ENCODE measurements around the gene IGF1. TPM values are rescaled to one million over a fixed set of nuclear protein-coding genes. Genes with fewer than 3 reads are reported as not detected.

The IGF1 gene
- total and polyA plus RNA-seq, 4 experiments from 2014 or later, result not detected

DNA sequence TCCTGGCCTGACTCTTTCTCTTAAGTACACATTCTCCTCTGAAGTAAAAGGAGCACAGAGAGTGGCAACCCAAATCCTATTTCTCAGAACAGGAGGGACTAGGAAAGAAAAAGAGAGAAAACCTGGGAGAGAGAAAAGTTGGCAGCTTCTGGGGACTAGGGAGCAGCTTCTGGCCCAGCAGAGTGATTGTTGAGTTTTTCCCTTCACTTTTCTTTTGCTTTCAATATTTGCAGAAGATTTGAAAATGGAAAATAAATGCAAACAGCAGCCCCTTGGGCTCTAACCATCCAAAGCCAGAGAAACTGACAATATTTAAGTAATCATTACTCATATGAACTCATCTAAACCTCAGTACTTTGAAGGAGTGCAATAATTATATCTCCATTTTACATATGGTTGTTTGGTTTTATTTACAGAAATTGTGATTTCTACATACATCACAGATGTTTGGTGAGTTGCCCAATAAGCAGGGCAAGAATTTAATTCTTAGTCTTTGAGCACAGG, 28.8 kb upstream of the IGF1 start:
- POLR2A ChIA-PET (ENCODE audit: partially characterized antibody), result no interaction called here
- Histone ChIP-seq H3K4me1 (ENCODE audit: insufficient read depth, low read length) (no peaks in the 10 kb centered on the region), H3K27me3 (ENCODE audit: insufficient read depth, low read length) (no peaks in the 10 kb centered on the region), H3K27ac (ENCODE audit: low read depth, low read length) (no peak overlapping the region), H3K36me3 (ENCODE audit: insufficient read depth, low read length) (no peaks in the 10 kb centered on the region), H3K4me3 (ENCODE audit: low read length in 2 of 2) (no peak overlapping the region), H3K9me3 (ENCODE audit: control insufficient read depth in 1 of 2, low read length in 2 of 2) (no peaks in the 10 kb centered on the region)
- H3K27me3 Mint-ChIP-seq, result peaks cover 0 to 2% of the 10 kb centered on the region in 2 donors
- no peaks in the 10 kb centered on the region for H3K4me1 Mint-ChIP-seq
- no peak overlapping the region for H3K27ac Mint-ChIP-seq
- no peak overlapping the region for H3K4me3 Mint-ChIP-seq
- peaks cover 0 to 6% (median 0%) of the 10 kb centered on the region in 8 donors for H3K9me3 Mint-ChIP-seq
- H3K36me3 Mint-ChIP-seq, result no peaks in the 10 kb centered on the region
- DNase-seq, result no peak
- intact Hi-C loops (cut with micrococcal nuclease), result no loop called here
- CTCF ChIA-PET (ENCODE audit: partially characterized antibody), result interaction anchor here (1.1 kb wide), 1 partner anchor 24 kb away, joined by 3 read pairs; no protein-coding TSS in a partner anchor

DNA sequence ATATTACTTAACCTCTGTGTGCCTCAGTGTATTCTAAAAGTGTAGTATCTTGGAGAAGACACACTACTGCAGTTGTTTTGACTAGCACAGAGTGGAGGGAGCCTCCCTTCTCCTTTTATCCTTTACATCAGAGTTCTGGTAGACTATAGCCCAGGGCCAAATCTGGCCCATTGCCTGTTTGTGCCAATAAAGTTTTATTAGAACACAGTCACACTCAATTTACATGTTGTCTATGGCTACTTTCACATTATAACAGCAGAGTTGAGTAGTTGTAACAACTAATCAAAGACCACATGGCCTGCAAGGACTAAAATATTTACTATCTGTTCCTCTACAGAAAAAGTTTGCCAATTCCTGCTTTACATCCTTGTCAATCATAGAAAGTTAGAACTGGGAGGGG, 27.7 kb upstream of the IGF1 start:
- Histone ChIP-seq H3K27ac (ENCODE audit: low read depth, low read length) (no peak overlapping the region), H3K4me3 (ENCODE audit: low read length in 2 of 2) (no peak overlapping the region), H3K27me3 (ENCODE audit: insufficient read depth, low read length) (no peaks in the 10 kb centered on the region), H3K4me1 (ENCODE audit: insufficient read depth, low read length) (no peaks in the 10 kb centered on the region), H3K9me3 (ENCODE audit: control insufficient read depth in 1 of 2, low read length in 2 of 2) (no peaks in the 10 kb centered on the region), H3K36me3 (ENCODE audit: insufficient read depth, low read length) (no peaks in the 10 kb centered on the region)
- Mint-ChIP-seq H3K9me3 (peaks cover 0 to 6% (median 0%) of the 10 kb centered on the region in 8 donors), H3K36me3 (no peaks in the 10 kb centered on the region), H3K27me3 (peaks cover 0 to 2% of the 10 kb centered on the region in 2 donors), H3K4me1 (no peaks in the 10 kb centered on the region), H3K27ac (no peak overlapping the region), H3K4me3 (no peak overlapping the region)
- intact Hi-C loops (cut with micrococcal nuclease), result no loop called here
- CTCF ChIA-PET (ENCODE audit: partially characterized antibody), result no interaction called here
- DNase-seq, result no peak
- POLR2A ChIA-PET (ENCODE audit: partially characterized antibody), result no interaction called here

DNA sequence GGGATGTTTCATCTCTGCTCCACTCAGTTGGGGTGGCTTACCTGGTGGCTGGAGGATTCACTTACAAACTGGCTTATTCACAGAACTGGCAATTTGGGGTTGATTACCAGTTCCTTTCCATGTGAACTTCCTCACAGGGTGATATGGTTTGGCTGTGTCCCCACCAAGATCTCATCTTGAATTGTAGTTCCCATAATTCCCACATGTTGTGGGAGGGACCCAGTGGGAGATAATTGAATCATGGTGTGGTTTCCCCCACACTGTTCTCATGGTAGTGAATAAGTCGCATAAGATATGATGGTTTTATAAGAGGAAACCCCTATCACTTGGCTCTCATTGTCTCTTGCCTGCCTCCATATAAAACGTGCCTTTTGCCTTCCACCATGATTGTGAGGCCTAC, 26.9 kb upstream of the IGF1 start:
- intact Hi-C loops (cut with micrococcal nuclease), result no loop called here
- H3K27ac ChIP-seq (ENCODE audit: low read depth, low read length), result no peak overlapping the region
- no peaks in the 10 kb centered on the region for H3K36me3 ChIP-seq (ENCODE audit: insufficient read depth, low read length)
- no peak overlapping the region for H3K4me3 ChIP-seq (ENCODE audit: low read length in 2 of 2)
- ChIA-PET CTCF (ENCODE audit: partially characterized antibody) (no interaction called here), POLR2A (ENCODE audit: partially characterized antibody) (no interaction called here)
- no peak overlapping the region for H3K4me3 Mint-ChIP-seq
- H3K27me3 ChIP-seq (ENCODE audit: insufficient read depth, low read length), result no peaks in the 10 kb centered on the region
- H3K27me3 Mint-ChIP-seq, result peaks cover 0 to 2% of the 10 kb centered on the region in 2 donors
- H3K4me1 Mint-ChIP-seq, result no peaks in the 10 kb centered on the region
- H3K9me3 Mint-ChIP-seq, result peaks cover 0 to 6% (median 0%) of the 10 kb centered on the region in 8 donors
- H3K4me1 ChIP-seq (ENCODE audit: insufficient read depth, low read length), result no peaks in the 10 kb centered on the region
- no peak for DNase-seq
- H3K27ac Mint-ChIP-seq, result no peak overlapping the region
- no peaks in the 10 kb centered on the region for H3K9me3 ChIP-seq (ENCODE audit: control insufficient read depth in 1 of 2, low read length in 2 of 2)
- no peaks in the 10 kb centered on the region for H3K36me3 Mint-ChIP-seq

DNA sequence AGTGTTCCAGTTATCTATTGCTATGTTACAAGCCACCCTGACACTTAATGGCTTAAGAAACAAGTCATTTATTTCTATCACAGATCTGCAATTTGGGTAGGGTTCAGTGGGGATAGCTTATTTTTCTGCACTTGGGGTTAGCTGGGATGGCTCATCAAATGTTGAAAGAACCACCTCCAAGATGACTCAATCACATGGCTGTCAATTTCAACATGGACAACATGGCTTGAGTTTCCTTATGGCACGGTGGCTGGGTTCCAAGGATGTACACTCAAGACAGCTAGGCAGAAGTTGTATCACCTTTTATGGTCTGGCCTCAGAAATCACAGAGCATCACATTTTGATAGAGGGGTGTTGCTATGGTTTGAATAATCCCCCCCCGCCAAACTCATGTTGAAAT, 24.5 kb upstream of the IGF1 start:
- Mint-ChIP-seq H3K9me3 (peaks cover 0 to 6% (median 0%) of the 10 kb centered on the region in 8 donors), H3K4me1 (no peaks in the 10 kb centered on the region), H3K4me3 (no peak overlapping the region), H3K27me3 (peaks cover 0 to 5% of the 10 kb centered on the region in 2 donors), H3K27ac (no peak overlapping the region), H3K36me3 (no peaks in the 10 kb centered on the region)
- no peaks in the 10 kb centered on the region for H3K27me3 ChIP-seq (ENCODE audit: insufficient read depth, low read length)
- H3K36me3 ChIP-seq (ENCODE audit: insufficient read depth, low read length), result no peaks in the 10 kb centered on the region
- H3K4me3 ChIP-seq (ENCODE audit: low read length in 2 of 2), result no peak overlapping the region
- DNase-seq, result no peak
- POLR2A ChIA-PET (ENCODE audit: partially characterized antibody), result no interaction called here
- intact Hi-C loops (cut with micrococcal nuclease), result no loop called here
- no peaks in the 10 kb centered on the region for H3K9me3 ChIP-seq (ENCODE audit: control insufficient read depth in 1 of 2, low read length in 2 of 2)
- H3K27ac ChIP-seq (ENCODE audit: low read depth, low read length), result no peak overlapping the region
- no peaks in the 10 kb centered on the region for H3K4me1 ChIP-seq (ENCODE audit: insufficient read depth, low read length)
- CTCF ChIA-PET (ENCODE audit: partially characterized antibody), result interaction anchor here (2.6 kb wide), 1 partner anchor 21 kb away, joined by 12 read pairs; no protein-coding TSS in a partner anchor

DNA sequence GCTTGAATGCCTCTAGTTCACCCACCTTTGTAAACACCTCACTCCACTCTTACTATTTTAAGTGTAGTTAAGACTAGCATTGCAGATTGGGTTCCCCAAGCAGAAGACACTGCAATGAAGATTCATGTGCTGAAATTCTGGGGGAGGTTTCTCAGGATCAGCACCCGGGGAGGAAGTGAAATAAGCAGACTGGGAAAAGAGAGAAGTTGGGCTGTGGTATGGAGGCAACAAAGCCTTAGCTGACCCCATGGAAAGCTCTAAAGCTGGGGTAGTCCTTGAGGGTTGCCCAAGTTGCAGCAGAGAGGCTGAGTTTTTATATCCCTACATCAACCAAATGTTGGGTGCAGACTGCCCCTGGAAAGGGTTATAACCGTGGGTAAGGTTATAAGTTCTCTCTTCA, 23.9 kb upstream of the IGF1 start:
- Mint-ChIP-seq H3K27ac (no peak overlapping the region), H3K9me3 (peaks cover 0 to 6% (median 0%) of the 10 kb centered on the region in 8 donors), H3K27me3 (peaks cover 0 to 6% of the 10 kb centered on the region in 2 donors), H3K4me1 (no peaks in the 10 kb centered on the region), H3K4me3 (no peak overlapping the region), H3K36me3 (no peaks in the 10 kb centered on the region)
- Histone ChIP-seq H3K36me3 (ENCODE audit: insufficient read depth, low read length) (no peaks in the 10 kb centered on the region), H3K27me3 (ENCODE audit: insufficient read depth, low read length) (no peaks in the 10 kb centered on the region), H3K4me1 (ENCODE audit: insufficient read depth, low read length) (no peaks in the 10 kb centered on the region), H3K27ac (ENCODE audit: low read depth, low read length) (no peak overlapping the region), H3K4me3 (ENCODE audit: low read length in 2 of 2) (no peak overlapping the region), H3K9me3 (ENCODE audit: control insufficient read depth in 1 of 2, low read length in 2 of 2) (no peaks in the 10 kb centered on the region)
- no peak for DNase-seq
- ChIA-PET POLR2A (ENCODE audit: partially characterized antibody) (no interaction called here), CTCF (ENCODE audit: partially characterized antibody) (interaction anchor here (2.6 kb wide), 1 partner anchor 20 kb away, joined by 12 read pairs; no protein-coding TSS in a partner anchor)
- intact Hi-C loops (cut with micrococcal nuclease), result no loop called here

DNA sequence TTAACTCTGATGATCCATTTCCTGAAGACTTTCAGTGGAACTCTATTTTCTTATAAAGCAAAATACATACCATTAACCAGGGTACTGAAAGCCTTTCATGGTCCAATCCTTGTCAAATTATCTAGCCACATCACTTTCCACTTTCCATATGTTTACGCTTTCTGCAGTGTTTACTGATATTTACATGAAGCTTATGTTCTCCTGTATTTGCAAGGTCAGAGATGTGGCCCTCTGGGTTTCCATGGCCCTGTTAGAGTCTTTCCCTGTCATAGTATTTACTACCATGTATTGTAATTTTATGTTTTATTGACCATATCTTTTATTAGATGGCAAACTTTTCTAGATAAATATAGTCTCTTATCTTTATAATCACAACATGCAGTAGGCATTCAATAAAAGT, 23.5 kb upstream of the IGF1 start:
- intact Hi-C loops (cut with micrococcal nuclease), result no loop called here
- Mint-ChIP-seq H3K36me3 (no peaks in the 10 kb centered on the region), H3K4me3 (no peak overlapping the region), H3K27ac (no peak overlapping the region), H3K27me3 (peaks cover 0 to 6% of the 10 kb centered on the region in 2 donors), H3K4me1 (no peaks in the 10 kb centered on the region), H3K9me3 (peaks cover 0 to 6% (median 0%) of the 10 kb centered on the region in 8 donors)
- Histone ChIP-seq H3K36me3 (ENCODE audit: insufficient read depth, low read length) (no peaks in the 10 kb centered on the region), H3K27me3 (ENCODE audit: insufficient read depth, low read length) (no peaks in the 10 kb centered on the region), H3K27ac (ENCODE audit: low read depth, low read length) (no peak overlapping the region), H3K4me3 (ENCODE audit: low read length in 2 of 2) (no peak overlapping the region), H3K4me1 (ENCODE audit: insufficient read depth, low read length) (no peaks in the 10 kb centered on the region), H3K9me3 (ENCODE audit: control insufficient read depth in 1 of 2, low read length in 2 of 2) (no peaks in the 10 kb centered on the region)
- CTCF ChIA-PET (ENCODE audit: partially characterized antibody), result interaction anchor here (2.6 kb wide), 1 partner anchor 20 kb away, joined by 12 read pairs; no protein-coding TSS in a partner anchor
- POLR2A ChIA-PET (ENCODE audit: partially characterized antibody), result no interaction called here
- no peak for DNase-seq

DNA sequence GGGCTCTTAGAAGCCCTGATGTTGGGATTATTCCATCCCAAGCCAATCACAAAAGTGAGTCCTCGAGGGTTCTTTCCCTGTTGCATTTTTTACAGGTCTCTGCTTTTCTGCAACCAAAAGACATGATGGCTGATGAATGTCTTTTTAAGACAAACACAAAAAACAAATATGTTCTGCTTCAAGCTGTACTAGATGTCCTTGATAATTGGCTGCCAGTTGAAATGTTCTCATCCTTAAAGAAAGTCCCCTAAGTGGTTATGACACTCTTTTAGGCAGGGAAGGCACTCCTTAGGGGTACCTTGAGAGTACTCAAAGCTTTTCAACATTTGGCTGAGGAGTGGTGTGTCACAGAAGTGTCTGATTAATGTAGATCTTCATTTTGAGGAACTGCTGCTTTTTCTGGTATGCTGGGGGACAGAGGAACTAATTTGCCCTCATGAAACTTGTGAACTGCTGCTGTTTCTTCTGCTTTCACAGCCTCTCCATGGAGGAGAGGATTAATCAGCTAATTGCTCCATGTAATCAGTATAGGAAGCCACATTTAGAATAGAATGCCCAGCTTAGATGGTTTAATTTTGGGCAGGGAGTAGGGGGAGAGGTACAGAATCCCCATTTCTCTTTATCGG, 22.8 kb upstream of the IGF1 start:
- Histone ChIP-seq H3K4me1 (ENCODE audit: insufficient read depth, low read length) (no peaks in the 10 kb centered on the region), H3K27ac (ENCODE audit: low read depth, low read length) (no peak overlapping the region), H3K4me3 (ENCODE audit: low read length in 2 of 2) (no peak overlapping the region), H3K36me3 (ENCODE audit: insufficient read depth, low read length) (no peaks in the 10 kb centered on the region), H3K27me3 (ENCODE audit: insufficient read depth, low read length) (no peaks in the 10 kb centered on the region), H3K9me3 (ENCODE audit: control insufficient read depth in 1 of 2, low read length in 2 of 2) (no peaks in the 10 kb centered on the region)
- Mint-ChIP-seq H3K4me3 (no peak overlapping the region), H3K36me3 (no peaks in the 10 kb centered on the region), H3K27me3 (peaks cover 0 to 6% of the 10 kb centered on the region in 2 donors), H3K27ac (no peak overlapping the region), H3K9me3 (peaks cover 0 to 6% (median 0%) of the 10 kb centered on the region in 8 donors), H3K4me1 (no peaks in the 10 kb centered on the region)
- ChIA-PET CTCF (ENCODE audit: partially characterized antibody) (interaction anchor here (2.6 kb wide), 1 partner anchor 19 kb away, joined by 12 read pairs; no protein-coding TSS in a partner anchor), POLR2A (ENCODE audit: partially characterized antibody) (no interaction called here)
- DNase-seq, result no peak
- intact Hi-C loops (cut with micrococcal nuclease), result no loop called here
